Hepatocyte (in vitro differentiated cells): ENCODE results near the gene SEMA4B. TPM values are rescaled to one million over a fixed set of nuclear protein-coding genes. Genes with fewer than 3 reads are reported as not detected.

Source experiments
- DNase-seq: peaks from one replicate; pipeline ENCODE4 v3.0.0-alpha.2; 2016; ENCODE audit warnings: low spot score
- H2AFZ ChIP-seq: fragments of 200-600 bp; sonication (generic); 2 replicates; pipeline ENCODE4 v1.6.0; 2016; ENCODE audit warnings: antibody characterized with exemption, mild to moderate bottlenecking
- H3K27ac ChIP-seq: fragments of 200-600 bp; sonication (generic); 2 replicates; pipeline ENCODE4 v1.5.1; 2016; ENCODE audit warnings: mild to moderate bottlenecking
- H3K27me3 ChIP-seq: fragments of 200-600 bp; sonication (generic); 2 replicates; pipeline ENCODE4 v1.6.1; 2016
- H3K36me3 ChIP-seq: fragments of 200-600 bp; sonication (generic); replicated peaks from 2 replicates; pipeline ENCODE4 v1.5.1; 2016; ENCODE audit warnings: low read depth; ENCODE audit not compliant: insufficient read depth
- H3K4me1 ChIP-seq: fragments of 200-600 bp; sonication (generic); 2 replicates; pipeline ENCODE4 v1.5.1; 2016; ENCODE audit warnings: mild to moderate bottlenecking, moderate library complexity; ENCODE audit not compliant: insufficient read depth
- H3K4me2 ChIP-seq: fragments of 200-600 bp; sonication (generic); 2 replicates; pipeline ENCODE4 v1.6.0; 2016
- H3K4me3 ChIP-seq: fragments of 200-600 bp; sonication (generic); 2 replicates; pipeline ENCODE4 v1.5.1; 2016; ENCODE audit warnings: mild to moderate bottlenecking
- H3K79me2 ChIP-seq: fragments of 200-600 bp; sonication (generic); 2 replicates; pipeline ENCODE4 v1.6.0; 2017; ENCODE audit warnings: mild to moderate bottlenecking
- H3K9me2 ChIP-seq: fragments of 200-600 bp; sonication (generic); replicated peaks from 2 replicates; pipeline ENCODE4 v1.6.0; 2017; ENCODE audit warnings: mild to moderate bottlenecking; ENCODE audit not compliant: insufficient read depth
- H3K9me3 ChIP-seq: fragments of 200-600 bp; sonication (generic); 2 replicates; pipeline ENCODE4 v1.5.1; 2016; ENCODE audit warnings: low read depth, mild to moderate bottlenecking
- H4K20me1 ChIP-seq: fragments of 200-600 bp; sonication (generic); 2 replicates; pipeline ENCODE4 v1.6.0; 2016; ENCODE audit warnings: mild to moderate bottlenecking; ENCODE audit not compliant: insufficient read depth, poor library complexity, severe bottlenecking
- CTCF ChIP-seq: fragments of 200-600 bp; sonication (generic); IDR thresholded peaks from 2 replicates; pipeline ENCODE4 v1.5.1; 2016; ENCODE audit warnings: antibody characterized with exemption, mild to moderate bottlenecking; ENCODE audit not compliant: poor library complexity
- EZH2 ChIP-seq: fragments of 200-600 bp; sonication (generic); IDR thresholded peaks from 2 replicates; pipeline ENCODE4 v1.6.1; 2016; ENCODE audit warnings: antibody characterized with exemption, mild to moderate bottlenecking, borderline replicate concordance
- EZH2phosphoT487 ChIP-seq: fragments of 200-600 bp; sonication (generic); IDR thresholded peaks from one replicate; pipeline ENCODE4 v1.6.1; 2018; ENCODE audit warnings: antibody characterized with exemption, mild to moderate bottlenecking, low read depth, moderate library complexity; ENCODE audit not compliant: unreplicated experiment, severe bottlenecking
- WGBS: methylation state at CpG from one replicate; pipeline ENCODE4 v1.1.6; 2016; ENCODE audit warnings: low lambda C conversion rate; ENCODE audit errors: missing lambda C conversion rate; 5-methylcytosine and 5-hydroxymethylcytosine counted together
- polyA plus RNA-seq: library from polyadenylated mRNA; unstranded; fragments of >200 nt; fragmentation: Nextera tagmentation; extraction: Ambion mirVana; gene quantifications from 2 replicates; pipeline ENCODE4 v1.2.1, GENCODE V29; 2016
- total RNA-seq: library from RNA; depleted of rRNA; stranded (reverse); fragments of >200 nt; gene quantifications from 2 replicates; pipeline ENCODE4 v1.2.3, GENCODE V29; 2014

Gene SEMA4B
- total and polyA plus RNA-seq, 2 experiments from 2014 or later: 19.2 to 43.5 TPM

- Histone ChIP-seq H3K79me2 (peaks cover 70% of the 10 kb centered on the region), H3K9me3 (no peaks in the 10 kb centered on the region), H3K4me1 (peaks cover 21% of the 10 kb centered on the region), H3K27me3 (no peaks in the 10 kb centered on the region), H3K4me2 (peak overlapping the region; percentile 97), H2AFZ (no peak overlapping the region), H3K9me2 (no peaks in the 10 kb centered on the region), H4K20me1 (peaks cover 28% of the 10 kb centered on the region), H3K36me3 (no peaks in the 10 kb centered on the region), H3K4me3 (no peak overlapping the region), H3K27ac (no peak overlapping the region)
- WGBS: 97% methylated on average over 7 of the region's 7 CpGs
- TF ChIP-seq CTCF: no peak
- no peak for TF ChIP-seq EZH2phosphoT487
- TF ChIP-seq EZH2: no peak
- no peak for DNase-seq
These were observed 2.3 kb downstream of the SEMA4B start for GRCh38 chr15:90203473-90203872.

- no peaks in the 10 kb centered on the region for H3K9me3 ChIP-seq
- peaks cover 28% of the 10 kb centered on the region for H4K20me1 ChIP-seq
- TF ChIP-seq CTCF (no peak), EZH2phosphoT487 (no peak), EZH2 (no peak)
- peaks cover 74% of the 10 kb centered on the region for H3K79me2 ChIP-seq
- no peaks in the 10 kb centered on the region for H3K27me3 ChIP-seq
- 83% methylated on average over 8 of the region's 8 CpGs for WGBS
- H3K4me3 ChIP-seq: no peak overlapping the region
- H3K9me2 ChIP-seq: no peaks in the 10 kb centered on the region
- peaks cover 21% of the 10 kb centered on the region for H3K4me1 ChIP-seq
- no peak overlapping the region for H2AFZ ChIP-seq
- peak overlapping the region; percentile 97 for H3K4me2 ChIP-seq
- DNase-seq: no peak
- H3K36me3 ChIP-seq: no peaks in the 10 kb centered on the region
- H3K27ac ChIP-seq: no peak overlapping the region
These were observed 2.8 kb downstream of the SEMA4B start for GRCh38 chr15:90203922-90204321.

GRCh38 chr15:90205050-90205848 lies 4.1 kb downstream of the SEMA4B start:
- H3K4me3 ChIP-seq: no peak overlapping the region
- no peaks in the 10 kb centered on the region for H3K9me3 ChIP-seq
- no peaks in the 10 kb centered on the region for H3K27me3 ChIP-seq
- peaks cover 87% of the 10 kb centered on the region for H3K79me2 ChIP-seq
- H3K9me2 ChIP-seq: no peaks in the 10 kb centered on the region
- no peak overlapping the region for H3K4me2 ChIP-seq
- peaks cover 28% of the 10 kb centered on the region for H4K20me1 ChIP-seq
- WGBS: 94% methylated on average over 9 of the region's 10 CpGs
- H3K4me1 ChIP-seq: peaks cover 20% of the 10 kb centered on the region
- no peak overlapping the region for H2AFZ ChIP-seq
- TF ChIP-seq EZH2phosphoT487: no peak
- no peak for TF ChIP-seq CTCF
- no peak for TF ChIP-seq EZH2
- no peak overlapping the region for H3K27ac ChIP-seq
- H3K36me3 ChIP-seq: no peaks in the 10 kb centered on the region
- DNase-seq: no peak
